Limb (tissue), 2 donors: Measurements from ENCODE around the gene SPAG6.

ENCODE experiments used
- DNase-seq, 2 donors: peaks; one replicate each; pipeline ENCODE4 v3.0.0-alpha.2; 2016; ENCODE audit errors: extremely low spot score in 2 of 2

The SPAG6 gene

GRCh38 chr10:22458272-22459038, 113.2 kb downstream of the SPAG6 start:
- DNase-seq = no peak

- no peak for DNase-seq
Measured at GRCh38 chr10:22459496-22459895, 114.2 kb downstream of the SPAG6 start.

GRCh38 chr10:22460101-22460500, 114.8 kb downstream of the SPAG6 start:
- no peak for DNase-seq

- DNase-seq = no peak
Measured at GRCh38 chr10:22460531-22461403, 115.5 kb downstream of the SPAG6 start.

GRCh38 chr10:22461891-22462290, 116.6 kb downstream of the SPAG6 start:
- no peak for DNase-seq

DNA sequence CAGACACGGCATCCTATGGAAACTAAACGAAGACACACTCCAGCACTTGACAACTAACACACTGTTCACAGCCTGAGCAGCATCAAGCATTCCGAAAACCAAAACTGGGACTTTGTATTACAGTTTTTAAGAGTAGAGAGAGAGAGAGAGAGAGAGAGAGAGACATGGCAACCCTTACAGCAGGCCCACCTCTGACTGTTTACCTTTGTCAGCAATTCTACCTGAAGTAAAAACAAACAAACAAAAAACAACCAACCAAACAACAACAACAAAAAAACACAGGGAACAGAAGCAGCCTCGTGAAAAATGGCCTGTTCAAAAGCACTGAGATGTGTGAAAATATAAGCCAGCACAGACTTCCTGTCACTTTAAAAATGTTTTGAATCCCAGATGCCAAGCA, 118.0 kb downstream of the SPAG6 start:
- no peak for DNase-seq

DNA sequence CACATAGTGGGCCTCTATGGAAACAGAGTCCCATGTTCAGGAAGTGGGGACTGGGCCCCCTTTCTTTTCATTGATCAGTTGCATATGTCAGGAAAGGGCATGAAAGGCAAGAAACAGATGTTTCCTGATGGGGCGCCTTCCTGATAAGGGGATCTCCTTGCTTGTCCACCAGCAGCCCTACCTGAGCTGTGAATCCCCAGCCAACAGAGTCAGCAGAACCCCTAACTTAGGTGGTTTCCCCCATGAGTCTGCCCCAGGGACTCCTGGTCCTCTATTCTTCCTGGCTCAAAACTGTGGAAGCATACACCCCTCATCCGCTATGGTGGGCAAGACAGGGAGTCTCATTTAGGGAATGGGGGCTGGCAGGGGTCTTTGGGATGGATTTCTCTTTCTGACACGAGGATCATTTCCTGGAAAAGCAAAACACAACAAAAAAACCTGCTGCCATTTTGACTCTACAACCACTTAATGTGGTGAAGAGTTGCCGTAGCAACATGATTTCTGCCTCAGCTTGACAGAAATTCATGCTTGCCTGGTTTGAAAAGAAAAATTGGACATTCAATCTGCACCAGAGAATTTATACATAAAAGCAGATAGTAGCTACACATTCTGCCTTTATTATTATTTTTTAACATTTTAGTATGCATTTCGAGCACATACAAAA, 119.8 kb downstream of the SPAG6 start:
- no peak for DNase-seq

- no peak for DNase-seq
Measured at GRCh38 chr10:22466763-22467334, 121.6 kb downstream of the SPAG6 start.
